HepG2 (cell line): Measurements from ENCODE around the gene C1QBP. TPM values are rescaled to one million over a fixed set of nuclear protein-coding genes. Genes with fewer than 3 reads are reported as not detected.
"Not testable (repeated sequence)": the region's sequence is repeated elsewhere in the genome, so short reads cannot be mapped to it uniquely, and the experiment has no call there.

Experiments used
- ATAC-seq: fragments of 200-7000 bp; cut with Tn5 transposase; 3 replicates; pipeline ENCODE4 v1.9.1; 2020; ENCODE audit warnings: mild to moderate bottlenecking, moderate library complexity
- BruUV-seq: library from RNA; stranded (reverse); fragments of 400-500 nt; replicated peaks from 2 replicates; lab custom pipeline; 2021; lab: Mats Ljungman, UMichigan
- CTCF ChIA-PET: fragments of 300-600 bp; formaldehyde crosslinking; extraction: SDS; loops from one replicate; lab custom pipeline; 2021; ENCODE audit warnings: low total read pairs, inconsistent platforms, low intra/inter-chr PET ratio; lab: Yijun Ruan, JAX
- POLR2A ChIA-PET: fragments of 350-600 bp; sonication (Branson Sonifier 250); formaldehyde crosslinking; loops from one replicate; lab custom pipeline; 2020; ENCODE audit warnings: antibody characterized with exemption, inconsistent platforms; lab: Yijun Ruan, JAX
- DNase-seq: peaks from one replicate; pipeline ENCODE4 v3.0.0-alpha.2; 2015; ENCODE audit warnings: low spot score
- FAIRE-seq: peaks from 3 replicates; lab custom pipeline; 2011; peaks lifted over from hg19 to GRCh38; lab: Jason Lieb, UNC
- H2AFZ ChIP-seq: one replicate; pipeline ENCODE4 v1.6.1; 2011; ENCODE audit warnings: low read length, inconsistent platforms
- H3K27ac ChIP-seq: fragments of 300-600 bp; 3 replicates; pipeline ENCODE4 v1.8.0; 2011; ENCODE audit warnings: mixed run types, mild to moderate bottlenecking, mixed read lengths, low read length, inconsistent platforms; ENCODE audit not compliant: insufficient read depth; ENCODE audit errors: extremely low read length
- H3K27me3 ChIP-seq, 2 experiments: fragments of 200-600 bp in 1 of 2; 2 replicates in 1 of 2; 3 replicates in 1 of 2; pipeline versions ENCODE4 v1.6.0 to v1.8.0; 2011; ENCODE audit warnings: low read length in 2 of 2, mild to moderate bottlenecking in 2 of 2, moderate library complexity in 2 of 2, inconsistent platforms in 1 of 2; ENCODE audit not compliant: insufficient read depth in 2 of 2, control insufficient read depth in 1 of 2
- H3K36me3 ChIP-seq, 2 experiments: fragments of 200-600 bp in 1 of 2; replicated peaks in 1 of 2; 2 replicates in 1 of 2; 3 replicates in 1 of 2; pipeline versions ENCODE4 v1.5.1 to v1.8.0; 2011; ENCODE audit warnings: low read length in 2 of 2, inconsistent platforms in 1 of 2; ENCODE audit not compliant: insufficient read depth in 2 of 2, control insufficient read depth in 1 of 2
- H3K4me1 ChIP-seq: 2 replicates; pipeline ENCODE4 v1.5.1; 2012; ENCODE audit warnings: low read length, inconsistent platforms; ENCODE audit not compliant: insufficient read depth
- H3K4me2 ChIP-seq: 2 replicates; pipeline ENCODE4 v1.6.0; 2011; ENCODE audit warnings: low read depth, low read length, inconsistent platforms
- H3K4me3 ChIP-seq, 3 experiments: fragments of 200-600 bp in 1 of 3; sonication (generic), shearing (Covaris generic) in 1 of 3; replicated peaks in 1 of 3; 2 replicates each; pipeline ENCODE4 v1.5.1; 2011 to 2016; ENCODE audit warnings: low read length in 3 of 3, inconsistent platforms in 2 of 3, low read depth in 2 of 3, mild to moderate bottlenecking in 2 of 3, control low read depth in 1 of 3, mixed read lengths in 1 of 3; ENCODE audit not compliant: insufficient read depth in 1 of 3
- H3K79me2 ChIP-seq: one replicate; pipeline ENCODE4 v1.6.1; 2011; ENCODE audit warnings: low read length, inconsistent platforms; ENCODE audit not compliant: insufficient read depth
- H3K9ac ChIP-seq: 2 replicates; pipeline ENCODE4 v1.6.0; 2011; ENCODE audit warnings: mild to moderate bottlenecking, low read depth, low read length, inconsistent platforms; ENCODE audit not compliant: insufficient read depth
- H3K9me3 ChIP-seq: 2 replicates; pipeline ENCODE4 v1.5.1; 2012; ENCODE audit warnings: mild to moderate bottlenecking, low read length
- H4K20me1 ChIP-seq: 2 replicates; pipeline ENCODE4 v1.6.0; 2011; ENCODE audit warnings: inconsistent platforms, mild to moderate bottlenecking, low read length, moderate library complexity; ENCODE audit not compliant: insufficient read depth
- AGO2 ChIP-seq: fragments of 200-400 bp; formaldehyde crosslinking; optimal IDR thresholded peaks from 2 replicates; pipeline ENCODE3; 2017; ENCODE audit warnings: mild to moderate bottlenecking, low read depth, low read length, moderate library complexity
- RBFOX2 ChIP-seq: fragments of 200-400 bp; formaldehyde crosslinking; IDR thresholded peaks from 2 replicates; pipeline ENCODE4 v1.6.1; 2017; ENCODE audit warnings: low read depth, mild to moderate bottlenecking, low read length
- RBM22 ChIP-seq: fragments of 200-400 bp; formaldehyde crosslinking; optimal IDR thresholded peaks from 2 replicates; pipeline ENCODE3; 2017; ENCODE audit warnings: mild to moderate bottlenecking, low read length, moderate library complexity
- WGBS: methylation state at CpG from one replicate; pipeline ENCODE4 v1.1.6; 2017; ENCODE audit warnings: low lambda C conversion rate; 5-methylcytosine and 5-hydroxymethylcytosine counted together
- in situ Hi-C: cut with HindIII; loops from 2 replicates; pipeline ENCODE4 v1.10.0; 2017; ENCODE audit warnings: low pct_unique_long_range_greater_than_20kb; ENCODE audit not compliant: extremely low pct_ligation_motif_present
- intact Hi-C: fragments of 100-400 bp; cut with micrococcal nuclease; formaldehyde crosslinking; loops from one replicate; pipeline ENCODE4 v1.10.0; 2022; ENCODE audit not compliant: unreplicated experiment
- polyA plus RNA-seq, 8 experiments: library from polyadenylated mRNA; depleted of rRNA in 3 of 8; stranded (reverse) in 7 of 8; unstranded in 1 of 8; fragments of >200 nt; fragmentation: Illumina TruSeq in 4 of 8; extraction: Trizol in 4 of 8; gene quantifications; 2 replicates each; pipeline versions ENCODE4 v1.2.1 to v1.2.3, GENCODE V29; 2011 to 2016; ENCODE audit warnings: low read depth in 4 of 8, missing spikeins in 1 of 8, mixed read lengths in 1 of 8; ENCODE audit not compliant: insufficient read depth in 1 of 8
- total RNA-seq, 5 experiments: library from RNA; depleted of rRNA; stranded (reverse); fragments of >200 nt; fragmentation: Illumina TruSeq; extraction: Trizol; gene quantifications; 2 replicates each; pipeline ENCODE4 v1.2.3, GENCODE V29; 2016; ENCODE audit warnings: low read depth in 1 of 5
- TF ChIP-seq, protein P1 (sequence below): sonication (generic); formaldehyde crosslinking; conservative IDR thresholded peaks from 2 replicates; pipeline ENCODE4 v1.4.0; 2020; ENCODE audit warnings: missing genetic modification reagents

Gene C1QBP
- total and polyA plus RNA-seq, 2 of the 13 experiments (the other 11 are each of a cell fraction or from before 2014, with no cell fraction given), result 219 to 680 TPM

DNA sequence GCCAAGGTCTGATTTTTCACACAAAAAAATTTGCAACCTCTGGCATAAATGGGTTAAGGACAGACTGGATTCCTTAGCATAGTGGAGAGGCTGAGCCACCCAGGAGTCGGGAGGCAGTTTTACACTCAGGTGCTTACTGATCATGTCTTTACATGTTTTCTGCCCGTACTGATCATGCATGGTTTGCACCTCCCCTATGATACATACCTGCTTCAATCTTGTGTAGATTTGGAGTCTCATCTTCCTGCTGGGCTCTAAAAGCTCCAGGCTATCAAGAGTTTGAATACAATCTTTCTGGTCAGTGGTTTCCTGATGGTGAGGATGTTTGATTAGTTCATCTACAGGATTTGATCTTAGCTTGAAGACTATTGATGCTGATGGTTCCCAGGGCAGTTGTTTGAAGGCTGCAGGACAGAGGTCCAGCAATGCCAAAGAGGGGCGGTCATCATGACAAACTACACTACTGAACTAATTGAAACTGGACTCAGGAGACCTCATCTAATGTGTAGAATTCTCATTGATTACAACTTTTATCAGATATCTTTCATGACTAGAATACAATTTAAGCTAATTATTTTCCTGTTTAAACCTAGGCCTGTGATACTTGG is 6.9 kb downstream of the C1QBP start:
- TF ChIP-seq RBFOX2 (peak; percentile 70), AGO2 (peak; percentile 75), RBM22 (peak; percentile 83)
- TF ChIP-seq, protein P1, sequence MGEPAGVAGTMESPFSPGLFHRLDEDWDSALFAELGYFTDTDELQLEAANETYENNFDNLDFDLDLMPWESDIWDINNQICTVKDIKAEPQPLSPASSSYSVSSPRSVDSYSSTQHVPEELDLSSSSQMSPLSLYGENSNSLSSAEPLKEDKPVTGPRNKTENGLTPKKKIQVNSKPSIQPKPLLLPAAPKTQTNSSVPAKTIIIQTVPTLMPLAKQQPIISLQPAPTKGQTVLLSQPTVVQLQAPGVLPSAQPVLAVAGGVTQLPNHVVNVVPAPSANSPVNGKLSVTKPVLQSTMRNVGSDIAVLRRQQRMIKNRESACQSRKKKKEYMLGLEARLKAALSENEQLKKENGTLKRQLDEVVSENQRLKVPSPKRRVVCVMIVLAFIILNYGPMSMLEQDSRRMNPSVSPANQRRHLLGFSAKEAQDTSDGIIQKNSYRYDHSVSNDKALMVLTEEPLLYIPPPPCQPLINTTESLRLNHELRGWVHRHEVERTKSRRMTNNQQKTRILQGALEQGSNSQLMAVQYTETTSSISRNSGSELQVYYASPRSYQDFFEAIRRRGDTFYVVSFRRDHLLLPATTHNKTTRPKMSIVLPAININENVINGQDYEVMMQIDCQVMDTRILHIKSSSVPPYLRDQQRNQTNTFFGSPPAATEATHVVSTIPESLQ (CRISPR knock-in tag), result no peak
- peak; percentile 26 for ATAC-seq
- Histone ChIP-seq H3K79me2 (peaks cover 24% of the 10 kb centered on the region), H2AFZ (no peak overlapping the region), H3K9me3 (no peaks in the 10 kb centered on the region), H3K4me1 (peaks cover 28% of the 10 kb centered on the region), H3K9ac (no peak overlapping the region), H3K4me2 (no peak overlapping the region), H3K27me3 (no peaks in the 10 kb centered on the region), H3K27ac (peak overlapping the region; percentile 1), H3K36me3 (peaks cover 29 to 77% of the 10 kb centered on the region in 2 experiments), H4K20me1 (peaks cover 3% of the 10 kb centered on the region; the same call in 1 of the 2 replicates), H3K4me3 (no peak overlapping the region)
- FAIRE-seq, result no peak
- WGBS, result 95% methylated on average over 3 of the region's 3 CpGs
- in situ Hi-C loops, result no loop called here
- intact Hi-C loops, result no loop called here
- no TSS peak for BruUV-seq
- DNase-seq, result no peak
- POLR2A ChIA-PET, result interaction anchor here (0.5 to 5.4 kb wide), 4 partner anchors 13 to 61 kb away, joined by 3 to 30 read pairs (median 6); partner anchors contain the start of genes DERL2, DHX33, MIS12 and NUP88
- CTCF ChIA-PET, result no interaction called here

DNA sequence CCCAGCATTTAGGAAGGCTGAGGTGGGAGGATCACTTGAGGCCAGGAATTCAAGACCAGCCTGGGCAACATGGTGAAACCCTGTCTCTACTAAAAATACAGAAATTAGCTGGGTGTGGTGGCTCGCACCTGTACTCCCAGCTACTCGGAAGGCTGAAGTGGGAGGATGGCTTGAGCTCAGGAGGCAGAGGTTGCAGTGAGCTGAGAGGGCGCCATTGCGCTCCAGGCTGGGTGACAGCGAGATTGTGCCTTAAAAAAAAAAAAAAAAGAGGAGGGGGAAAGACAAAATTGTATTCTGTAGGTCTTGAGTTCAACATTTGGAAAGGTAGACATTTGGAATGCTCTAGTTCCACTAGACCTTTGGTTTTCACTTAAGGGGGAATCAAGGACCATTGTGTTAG is 7.7 kb downstream of the C1QBP start:
- CTCF ChIA-PET, in situ Hi-C loops, intact Hi-C loops, H3K27ac ChIP-seq, BruUV-seq, H2AFZ ChIP-seq, H3K4me2 ChIP-seq, H3K4me3 ChIP-seq, FAIRE-seq, H3K9me3 ChIP-seq, H4K20me1 ChIP-seq, DNase-seq, H3K27me3 ChIP-seq, H3K9ac ChIP-seq: not testable (repeated sequence)
- peaks cover 16% of the 10 kb centered on the region for H3K79me2 ChIP-seq
- POLR2A ChIA-PET, result interaction anchor here (5.4 kb wide), 1 partner anchor 12 kb away, joined by 30 read pairs; the partner anchor contains the start of genes NUP88 and RPAIN
- peak; percentile 27; the same call in 2 of the 3 replicates for ATAC-seq
- 95% methylated on average over 5 of the region's 5 CpGs for WGBS
- H3K4me1 ChIP-seq, result peaks cover 20% of the 10 kb centered on the region
- H3K36me3 ChIP-seq, result peaks cover 29 to 76% of the 10 kb centered on the region in 2 experiments
